ENCODE measurements around the gene BPHL.
"Not testable (repeated sequence)": the region's sequence is repeated elsewhere in the genome, so short reads cannot be mapped to it uniquely, and the experiment has no call there.

BPHL gene

GRCh38 chr6:3124667-3125066 lies 6.2 kb downstream of the BPHL start:
- DNase-seq: no peak

- no peak for DNase-seq
These were observed 7.3 kb downstream of the BPHL start for GRCh38 chr6:3125815-3126214.

GRCh38 chr6:3128356-3129108 lies 10.0 kb downstream of the BPHL start:
- DNase-seq: no peak

GRCh38 chr6:3131695-3132094 lies 13.2 kb downstream of the BPHL start:
- DNase-seq: no peak

- no peak for DNase-seq
These were observed 15.0 kb downstream of the BPHL start for GRCh38 chr6:3133515-3133914.

GRCh38 chr6:3135668-3136291 lies 17.3 kb downstream of the BPHL start:
- DNase-seq: no peak

GRCh38 chr6:3136292-3137011 lies 17.9 kb downstream of the BPHL start:
- no peak for DNase-seq

- DNase-seq: no peak
These were observed 18.7 kb downstream of the BPHL start for GRCh38 chr6:3137057-3137777.

- DNase-seq: not testable (repeated sequence)
These were observed 19.4 kb downstream of the BPHL start for GRCh38 chr6:3137873-3138272.

GRCh38 chr6:3138341-3138740 lies 19.8 kb downstream of the BPHL start:
- no peak for DNase-seq

GRCh38 chr6:3139090-3139903 lies 20.8 kb downstream of the BPHL start:
- DNase-seq: no peak

GRCh38 chr6:3140201-3140600 lies 21.7 kb downstream of the BPHL start:
- DNase-seq: no peak

GRCh38 chr6:3142536-3142935 lies 24.0 kb downstream of the BPHL start:
- no peak for DNase-seq

- no peak for DNase-seq
These were observed 24.6 kb downstream of the BPHL start for GRCh38 chr6:3143158-3143557.

GRCh38 chr6:3144571-3144970 lies 26.1 kb downstream of the BPHL start:
- no peak for DNase-seq

GRCh38 chr6:3147914-3148757 lies 29.6 kb downstream of the BPHL start:
- no peak for DNase-seq

GRCh38 chr6:3151691-3152090 lies 33.2 kb downstream of the BPHL start:
- DNase-seq: no peak

GRCh38 chr6:3152689-3153088 lies 34.2 kb downstream of the BPHL start:
- DNase-seq: no peak

- not testable (repeated sequence) for DNase-seq
These were observed 36.9 kb downstream of the BPHL start for GRCh38 chr6:3155416-3155815.

GRCh38 chr6:3156184-3157130 lies 37.9 kb downstream of the BPHL start:
- DNase-seq: not testable (repeated sequence)
